Neural crest cell (in vitro differentiated cells): Measurements from ENCODE around the gene RPS6KA5. TPM values are rescaled to one million over a fixed set of nuclear protein-coding genes. Genes with fewer than 3 reads are reported as not detected.

Source experiments
- DNase-seq: peaks from one replicate; pipeline ENCODE4 v3.0.0; 2021; ENCODE audit warnings: low read depth, mixed read lengths, low spot score
- H3K27ac Mint-ChIP-seq: one replicate; pipeline ENCODE4 v1.8.0; 2021; ENCODE audit warnings: mild to moderate bottlenecking, mixed read lengths; ENCODE audit not compliant: unreplicated experiment
- H3K27me3 Mint-ChIP-seq: 2 replicates; pipeline ENCODE4 v1.8.0; 2021; ENCODE audit warnings: low read depth, mild to moderate bottlenecking, mixed read lengths
- H3K36me3 Mint-ChIP-seq: 2 replicates; pipeline ENCODE4 v1.8.0; 2021; ENCODE audit warnings: low read depth, mild to moderate bottlenecking, mixed read lengths
- H3K4me1 Mint-ChIP-seq: 2 replicates; pipeline ENCODE4 v1.8.0; 2021; ENCODE audit warnings: mixed read lengths
- H3K4me3 Mint-ChIP-seq: one replicate; pipeline ENCODE4 v1.8.0; 2021; ENCODE audit warnings: mild to moderate bottlenecking, mixed read lengths
- H3K9me3 Mint-ChIP-seq: 2 replicates; pipeline ENCODE4 v1.8.0; 2021; ENCODE audit warnings: mixed read lengths
- total RNA-seq: library from RNA; stranded (reverse); gene quantifications from 2 replicates; pipeline ENCODE4 v1.2.1, GENCODE V29; 2021
- TF ChIP-seq, protein P1 (sequence below): fragments of 200-600 bp; sonication (generic); conservative IDR thresholded peaks from 2 replicates; pipeline ENCODE4 v1.5.0; 2021; ENCODE audit warnings: antibody characterized with exemption, mild to moderate bottlenecking

The RPS6KA5 gene
- total RNA-seq, 1 donor from 2014 or later: 2.2 TPM

DNA sequence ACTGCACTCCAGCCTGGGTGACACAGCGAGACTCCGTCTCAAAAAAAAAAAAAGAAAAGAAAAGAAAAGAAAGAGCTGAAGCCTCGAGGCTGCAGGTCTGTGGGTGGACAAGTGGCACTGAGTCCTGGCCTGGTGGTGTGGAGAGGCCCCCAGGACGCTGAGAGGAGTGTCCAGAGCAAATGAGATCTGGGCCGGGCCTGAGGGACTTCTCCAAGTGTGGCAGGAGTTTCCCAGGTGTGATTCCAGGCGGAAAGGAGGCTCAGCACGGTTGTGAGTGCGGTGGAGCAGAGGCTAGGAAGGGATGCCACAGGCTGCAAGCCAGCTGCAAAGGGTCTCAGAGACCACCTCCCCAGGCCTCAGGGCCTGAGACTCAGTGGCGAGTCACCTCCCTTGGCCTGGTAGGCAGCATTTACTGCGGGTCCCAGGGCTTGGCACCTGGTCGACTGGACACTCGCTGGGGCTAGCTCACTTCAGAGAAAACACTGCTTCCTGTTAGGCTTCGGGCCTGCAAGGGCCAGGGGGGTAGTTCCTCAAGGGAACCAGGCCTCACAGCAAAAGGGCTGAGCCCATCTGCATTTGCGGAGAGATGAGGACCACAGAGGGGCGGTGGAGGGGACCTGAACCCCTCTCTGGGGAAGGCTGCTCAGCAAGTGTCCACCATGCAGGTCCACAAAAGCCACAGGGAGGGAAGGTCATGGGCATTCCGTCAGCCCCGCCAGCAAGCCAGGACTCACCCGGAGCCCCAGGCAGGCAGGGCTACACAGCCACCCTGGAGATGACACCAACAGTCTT is 256.0 kb downstream of the RPS6KA5 start:
- H3K27ac Mint-ChIP-seq: no peak overlapping the region
- no peaks in the 10 kb centered on the region for H3K9me3 Mint-ChIP-seq
- TF ChIP-seq, protein P1, sequence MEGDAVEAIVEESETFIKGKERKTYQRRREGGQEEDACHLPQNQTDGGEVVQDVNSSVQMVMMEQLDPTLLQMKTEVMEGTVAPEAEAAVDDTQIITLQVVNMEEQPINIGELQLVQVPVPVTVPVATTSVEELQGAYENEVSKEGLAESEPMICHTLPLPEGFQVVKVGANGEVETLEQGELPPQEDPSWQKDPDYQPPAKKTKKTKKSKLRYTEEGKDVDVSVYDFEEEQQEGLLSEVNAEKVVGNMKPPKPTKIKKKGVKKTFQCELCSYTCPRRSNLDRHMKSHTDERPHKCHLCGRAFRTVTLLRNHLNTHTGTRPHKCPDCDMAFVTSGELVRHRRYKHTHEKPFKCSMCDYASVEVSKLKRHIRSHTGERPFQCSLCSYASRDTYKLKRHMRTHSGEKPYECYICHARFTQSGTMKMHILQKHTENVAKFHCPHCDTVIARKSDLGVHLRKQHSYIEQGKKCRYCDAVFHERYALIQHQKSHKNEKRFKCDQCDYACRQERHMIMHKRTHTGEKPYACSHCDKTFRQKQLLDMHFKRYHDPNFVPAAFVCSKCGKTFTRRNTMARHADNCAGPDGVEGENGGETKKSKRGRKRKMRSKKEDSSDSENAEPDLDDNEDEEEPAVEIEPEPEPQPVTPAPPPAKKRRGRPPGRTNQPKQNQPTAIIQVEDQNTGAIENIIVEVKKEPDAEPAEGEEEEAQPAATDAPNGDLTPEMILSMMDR: no peak
- H3K4me1 Mint-ChIP-seq: peaks cover 27% of the 10 kb centered on the region
- H3K27me3 Mint-ChIP-seq: no peaks in the 10 kb centered on the region
- no peak for DNase-seq
- no peak overlapping the region for H3K4me3 Mint-ChIP-seq
- H3K36me3 Mint-ChIP-seq: peaks cover 2% of the 10 kb centered on the region

DNA sequence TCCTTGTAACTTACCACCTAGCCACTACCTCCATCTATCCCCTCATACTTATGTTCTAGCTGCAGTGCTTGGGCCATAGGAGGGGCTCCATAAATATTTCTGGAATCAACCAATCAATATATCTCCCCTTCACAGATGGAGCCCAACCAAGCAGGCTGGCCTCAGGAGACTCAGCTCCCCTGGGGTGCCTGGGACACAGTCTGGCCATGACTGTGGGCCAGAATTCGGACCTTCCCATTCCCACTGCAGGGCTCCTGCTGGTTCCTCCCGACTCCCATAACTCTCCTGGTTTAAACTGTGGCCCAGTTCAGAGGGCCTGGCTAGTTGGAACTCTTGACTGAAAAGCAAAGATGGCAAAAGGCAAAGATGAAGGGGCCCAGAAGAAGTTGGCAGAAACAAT is 257.2 kb downstream of the RPS6KA5 start:
- Mint-ChIP-seq H3K36me3 (peaks cover 2% of the 10 kb centered on the region), H3K9me3 (no peaks in the 10 kb centered on the region), H3K27ac (no peak overlapping the region), H3K27me3 (no peaks in the 10 kb centered on the region), H3K4me1 (peaks cover 33% of the 10 kb centered on the region), H3K4me3 (no peak overlapping the region)
- DNase-seq: no peak
- TF ChIP-seq, protein P1: no peak

DNA sequence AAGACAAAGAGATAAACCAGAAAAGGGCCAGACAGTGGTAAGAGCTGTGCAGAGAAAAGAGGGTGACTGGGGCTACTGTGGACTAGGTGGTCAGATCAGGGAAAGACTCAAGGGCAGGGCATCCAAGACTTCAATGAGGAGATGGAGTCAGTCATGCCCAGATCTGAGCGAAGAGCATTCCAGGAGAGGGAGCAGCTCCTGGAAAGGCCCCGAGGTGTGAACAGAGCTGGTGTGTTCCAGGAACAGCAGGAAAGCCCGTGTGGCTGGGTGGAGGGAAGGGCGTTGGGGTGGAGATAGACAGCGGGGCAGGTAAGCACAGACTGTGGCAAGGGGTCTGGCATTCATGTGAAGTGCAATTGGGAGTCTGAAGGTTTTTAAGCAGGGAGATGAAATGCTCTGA is 261.0 kb downstream of the RPS6KA5 start:
- no peak for DNase-seq
- Mint-ChIP-seq H3K9me3 (peaks cover 2% of the 10 kb centered on the region), H3K36me3 (peaks cover 2% of the 10 kb centered on the region), H3K4me1 (peaks cover 48% of the 10 kb centered on the region), H3K27me3 (no peaks in the 10 kb centered on the region), H3K4me3 (no peak overlapping the region), H3K27ac (peak overlapping the region; percentile 84)
- TF ChIP-seq, protein P1: no peak

DNA sequence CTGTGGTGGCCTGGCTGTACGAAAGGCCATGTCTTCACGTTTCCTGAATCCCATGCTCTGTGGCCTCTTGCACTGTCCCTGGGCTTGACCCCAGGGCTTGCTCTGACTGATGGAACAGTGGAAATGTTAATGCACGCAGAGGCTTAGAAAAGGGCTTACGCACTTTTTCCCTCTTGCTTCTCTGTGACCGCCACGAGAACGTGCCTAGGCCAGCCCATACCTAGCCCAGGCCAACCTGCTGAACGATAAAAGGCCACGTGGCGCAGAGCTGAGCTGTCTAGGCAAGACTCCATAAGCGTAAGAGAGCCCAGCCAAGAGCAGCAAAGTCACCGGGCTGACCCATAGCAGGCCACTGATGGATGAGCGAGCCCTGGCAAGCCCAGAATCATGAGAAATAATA is 262.5 kb downstream of the RPS6KA5 start:
- no peaks in the 10 kb centered on the region for H3K27me3 Mint-ChIP-seq
- H3K27ac Mint-ChIP-seq: no peak overlapping the region

More for the DNA sequence above, 262.5 kb downstream of the RPS6KA5 start:
- H3K4me3 Mint-ChIP-seq: no peak overlapping the region
- no peak for DNase-seq
- peaks cover 2% of the 10 kb centered on the region for H3K36me3 Mint-ChIP-seq
- H3K4me1 Mint-ChIP-seq: peaks cover 39% of the 10 kb centered on the region
- H3K9me3 Mint-ChIP-seq: peaks cover 2% of the 10 kb centered on the region
- TF ChIP-seq, protein P1: no peak

Other genes with a start within 250 kb of the RPS6KA5 start
- gene TTC7B, start 244.2 kb downstream of the RPS6KA5 start, total RNA-seq: 54.8 and 56.4 TPM in 2 replicates
- 13.1 and 15.6 TPM in 2 replicates for gene DGLUCY, start 53.4 kb upstream of the RPS6KA5 start, total RNA-seq
- gene GPR68, start 184.1 kb upstream of the RPS6KA5 start, total RNA-seq: 0.14 and 0.36 TPM in 2 replicates